ENCODE data around the gene CFAP61. TPM values are rescaled to one million over a fixed set of nuclear protein-coding genes. Genes with fewer than 3 reads are reported as not detected.
"Not testable (repeated sequence)": the region's sequence is repeated elsewhere in the genome, so short reads cannot be mapped to it uniquely, and the experiment has no call there.

Gene CFAP61, protein sequence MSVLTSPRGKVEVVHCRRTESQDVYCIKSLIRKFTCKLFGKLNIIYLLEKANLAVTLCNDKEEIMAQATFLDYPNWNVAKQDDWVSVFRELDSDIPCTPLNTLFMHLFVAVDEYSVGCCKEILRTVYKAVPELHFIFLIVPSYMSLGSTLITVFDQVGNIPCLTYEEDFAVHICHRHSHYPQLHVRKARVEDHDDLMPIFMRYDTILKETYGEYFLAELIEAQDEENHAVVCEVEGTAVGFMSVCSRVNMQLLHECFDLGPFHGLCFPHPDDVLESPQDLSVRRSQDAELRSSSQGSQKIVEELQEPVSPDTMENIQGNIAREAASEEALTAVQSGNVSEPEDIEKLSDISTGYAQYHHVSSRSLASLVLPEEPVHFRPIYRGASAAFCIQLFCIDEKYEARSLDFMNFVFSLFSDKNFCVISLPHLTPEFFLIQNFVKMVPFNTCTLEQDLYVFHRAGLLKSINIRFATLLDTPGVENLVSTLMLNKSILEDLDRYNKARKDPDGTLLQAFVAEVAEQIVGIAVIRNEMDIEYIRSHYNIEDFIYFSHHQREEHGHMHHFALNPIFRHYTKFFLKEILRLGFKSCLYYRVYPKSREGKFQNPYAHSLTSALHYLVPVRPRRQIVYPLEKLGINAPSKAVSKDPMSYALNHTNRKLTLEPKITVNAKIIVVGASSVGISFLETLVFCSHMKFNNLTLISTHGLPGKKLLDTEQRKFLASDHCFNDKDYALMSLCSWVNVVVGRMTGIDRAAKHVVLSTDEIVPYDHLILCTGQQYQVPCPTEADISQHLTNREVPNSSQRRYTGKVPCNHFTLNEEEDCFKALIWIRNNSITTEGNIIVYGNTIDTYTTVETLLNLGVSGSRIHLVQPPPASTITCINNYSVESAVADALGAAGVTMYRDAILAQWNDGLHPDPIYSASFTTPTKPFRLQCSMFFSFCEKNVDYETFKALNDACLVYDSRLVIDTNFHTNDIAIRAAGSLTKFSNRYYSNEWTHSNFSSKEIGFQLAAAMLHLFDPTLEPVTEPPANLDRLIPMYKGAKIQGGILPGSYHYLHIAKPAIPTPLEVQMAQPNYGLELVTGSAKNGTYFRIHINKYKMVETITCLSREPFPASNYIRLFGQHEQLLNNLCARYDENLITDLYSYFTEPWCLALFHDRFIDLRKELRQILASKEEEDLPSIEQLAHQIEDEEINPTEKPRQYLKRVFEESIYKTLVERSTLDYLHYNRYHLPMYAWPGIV
- total RNA-seq (2014; rRNA removed; shearing (Covaris generic)), result 1.3 TPM in 1 of 2 replicates, not detected in the other

DNA sequence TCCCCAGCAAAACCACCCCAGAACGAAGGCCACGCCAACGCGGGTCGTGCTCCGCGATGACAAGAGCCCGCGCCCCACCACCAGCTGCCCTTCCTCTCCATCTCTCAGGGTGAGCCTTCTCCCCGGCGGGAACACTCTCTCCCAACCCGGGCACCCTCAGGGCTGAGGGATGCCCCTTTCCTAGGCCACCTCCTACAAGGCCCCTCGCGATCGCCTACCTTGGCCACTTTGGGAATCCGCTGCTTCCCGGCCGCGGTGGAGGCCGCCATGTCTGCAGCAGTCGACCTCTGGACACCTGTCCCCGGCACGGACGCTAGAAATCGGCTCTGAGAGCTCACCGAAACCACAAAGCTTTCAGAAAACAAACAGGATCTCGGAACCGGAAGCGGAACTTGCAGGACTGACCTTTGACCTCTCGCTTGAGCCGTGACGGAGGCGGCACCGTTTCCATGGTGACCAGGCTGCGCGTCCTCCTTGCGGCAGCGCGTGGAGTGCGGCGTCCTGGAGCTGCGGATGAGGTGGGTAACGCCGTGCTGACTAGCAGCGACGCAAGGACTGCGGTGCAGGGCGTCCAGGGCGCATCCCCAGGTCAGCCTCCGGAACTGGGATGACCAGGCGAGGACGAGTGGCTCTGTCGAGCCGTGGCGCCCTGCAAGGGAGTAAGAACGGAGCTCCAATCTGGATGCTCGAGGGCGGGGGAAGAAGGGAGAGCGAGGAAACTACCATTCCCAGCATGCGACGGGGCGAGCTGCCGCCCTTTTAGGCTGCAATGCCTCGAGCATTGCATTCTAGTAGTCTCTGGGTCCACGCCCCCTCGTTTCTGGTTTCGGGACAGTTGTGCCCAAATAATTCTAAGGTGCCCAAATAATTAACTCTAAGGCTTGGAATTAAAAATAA lies at the start of gene CFAP61, which contains the start of gene CRNKL1:
CFAP61 (plus strand) TSS at position 459 of the 897 bp plus-strand sequence. CDS start 4,122 bp downstream, outside the sequence.
CRNKL1 (minus strand) TSS at position 393 of the 897 bp plus-strand sequence; CDS start at position 269, 124 bp downstream.
- peak; percentile 98 for DNase-seq (ENCODE audit: low read depth)

DNA sequence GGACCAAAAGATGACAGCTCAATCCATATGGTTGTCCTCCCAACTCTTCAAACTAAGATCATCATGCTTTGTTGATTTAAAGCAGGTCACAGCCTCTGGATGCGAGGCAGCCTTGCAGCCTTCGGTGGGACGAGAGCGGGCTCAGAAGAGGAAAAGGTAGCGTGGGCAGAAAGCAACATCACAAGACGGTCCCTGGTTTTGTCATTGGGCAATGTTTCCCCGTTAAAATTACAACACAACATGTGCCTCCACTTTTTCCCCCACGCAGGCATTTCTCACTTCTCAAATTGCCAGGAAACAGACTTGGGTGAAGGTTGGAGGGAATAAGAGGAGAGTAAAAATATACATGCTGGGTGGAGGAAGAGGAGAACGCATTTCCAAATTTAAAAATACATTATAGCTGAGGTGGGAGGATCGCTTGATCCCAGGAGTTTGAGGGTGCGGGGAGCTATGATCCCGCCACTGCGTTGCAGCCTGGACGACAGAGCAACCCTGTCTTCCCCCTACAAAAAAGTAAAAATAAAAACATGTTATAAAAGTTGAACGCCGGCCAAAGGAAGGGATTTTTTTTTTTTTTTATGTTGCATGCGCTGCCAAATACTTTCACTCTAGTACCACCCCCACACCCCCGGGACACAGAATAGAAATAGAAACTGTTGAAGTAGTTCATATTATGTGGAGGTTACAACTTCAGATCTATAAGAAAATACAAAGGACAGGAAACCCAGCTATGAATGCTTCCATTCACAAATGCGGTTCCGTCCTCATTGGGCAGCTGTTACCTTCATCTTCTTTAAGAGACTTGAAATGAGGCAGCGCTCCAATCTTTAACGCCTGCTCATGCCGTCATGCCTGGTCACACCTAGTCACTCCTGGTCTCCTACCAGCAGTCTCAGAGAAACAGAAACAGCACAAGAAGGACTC lies 49.0 kb upstream of the CFAP61 start:
- no peak for DNase-seq (ENCODE audit: low read depth)

DNA sequence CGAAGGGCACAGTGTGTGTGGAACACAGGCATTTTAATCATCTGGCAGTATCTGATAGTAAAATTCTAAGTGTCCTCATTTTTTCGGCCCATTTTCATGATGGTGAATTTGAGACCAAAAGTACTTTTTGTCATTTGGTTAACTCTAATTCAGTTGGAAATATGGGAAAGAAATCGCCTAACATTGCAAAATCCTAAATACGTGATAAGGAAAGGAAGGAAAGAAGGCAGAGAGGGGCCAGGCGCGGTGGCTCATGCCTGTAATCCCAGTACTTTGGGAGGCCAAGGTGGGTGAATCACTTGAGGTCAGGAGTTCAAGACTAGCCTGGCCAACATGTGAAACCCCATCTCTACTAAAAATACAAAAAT lies 48.4 kb upstream of the CFAP61 start:
- not testable (repeated sequence) for DNase-seq (ENCODE audit: low read depth)

DNA sequence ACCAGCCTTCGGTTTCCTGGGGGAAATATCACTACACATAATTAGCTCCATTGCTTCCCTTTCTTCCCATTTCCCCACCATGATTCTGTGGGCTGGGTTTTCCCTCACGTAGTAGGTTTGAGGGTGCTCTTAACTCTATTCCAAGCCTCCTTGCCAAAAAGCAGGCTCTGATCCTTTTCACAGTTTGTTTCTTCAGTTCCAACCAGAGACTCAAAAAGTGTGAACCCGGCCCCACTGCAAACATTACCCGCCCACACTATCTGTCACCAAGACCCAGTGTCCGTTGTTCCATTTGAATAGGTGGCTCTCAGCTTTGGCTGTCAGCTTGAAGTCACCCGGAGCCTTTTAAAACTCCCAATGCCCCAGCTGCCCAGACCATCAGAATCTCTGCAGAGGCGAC lies 47.0 kb upstream of the CFAP61 start:
- DNase-seq (ENCODE audit: low read depth), result no peak

DNA sequence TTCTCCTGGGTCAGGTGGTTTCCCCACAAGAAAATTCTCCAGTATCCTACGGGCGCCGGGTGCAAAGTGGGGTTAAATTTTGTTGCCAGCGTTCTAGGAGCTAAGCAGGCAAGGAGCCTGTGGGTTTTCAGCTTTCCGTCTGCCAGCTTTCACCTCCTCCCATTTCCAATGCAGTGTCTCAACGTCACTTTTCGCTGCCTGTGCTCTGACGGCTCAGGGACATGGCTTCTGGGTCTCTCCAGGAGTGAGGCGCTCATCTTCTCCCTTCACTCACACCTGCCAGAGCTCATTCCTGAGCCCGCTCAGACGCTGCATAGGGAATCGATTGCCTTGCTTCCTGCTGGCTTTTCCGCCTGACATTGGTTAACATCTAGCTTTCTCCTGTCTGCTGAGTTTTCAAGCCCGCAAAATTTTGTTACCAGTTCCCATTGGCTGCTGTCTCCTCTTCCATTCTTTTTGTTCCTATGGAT lies 42.5 kb upstream of the CFAP61 start:
- no peak for DNase-seq (ENCODE audit: low read depth)

DNA sequence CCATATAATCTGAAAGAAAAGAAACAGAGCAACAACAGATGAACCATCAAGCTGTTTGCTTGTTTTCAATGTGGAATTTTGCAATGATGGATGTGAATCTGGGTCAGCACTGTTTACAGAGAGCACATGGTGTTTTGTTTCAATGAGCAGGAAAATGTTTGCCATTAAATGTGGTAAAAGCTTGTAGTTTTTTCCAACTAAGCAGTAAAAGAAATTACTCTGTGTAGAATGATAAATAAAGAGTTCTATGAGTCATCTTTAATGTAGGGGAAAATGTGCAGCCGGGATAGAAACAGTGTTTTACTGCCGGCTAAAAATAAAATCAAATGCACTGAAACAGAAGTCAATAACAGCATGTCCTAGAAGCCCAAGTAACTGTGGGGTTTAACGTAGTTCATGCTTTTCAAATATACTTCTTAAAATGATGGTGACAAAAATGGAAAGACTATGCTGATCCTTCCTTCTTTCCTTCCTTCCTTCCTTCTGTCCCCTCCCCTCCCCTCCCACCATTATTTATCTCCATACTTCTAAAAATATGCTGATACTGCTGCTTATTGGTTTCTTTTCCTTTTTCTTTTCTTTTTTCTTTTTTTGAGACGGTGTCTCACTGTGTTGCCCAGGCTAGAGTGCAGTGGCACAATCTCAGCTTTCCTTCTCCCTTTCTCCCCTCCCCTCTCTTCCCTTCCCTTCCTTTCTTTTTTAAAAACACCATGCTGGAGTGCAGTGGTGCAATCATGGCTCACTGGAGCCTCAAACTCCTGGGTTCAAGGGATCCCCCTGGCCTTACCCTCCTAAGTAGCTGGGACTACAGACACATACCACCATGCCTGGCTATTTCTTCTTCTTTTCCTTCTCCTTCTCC lies 41.5 kb upstream of the CFAP61 start:
- DNase-seq (ENCODE audit: low read depth), result peak; percentile 82

DNA sequence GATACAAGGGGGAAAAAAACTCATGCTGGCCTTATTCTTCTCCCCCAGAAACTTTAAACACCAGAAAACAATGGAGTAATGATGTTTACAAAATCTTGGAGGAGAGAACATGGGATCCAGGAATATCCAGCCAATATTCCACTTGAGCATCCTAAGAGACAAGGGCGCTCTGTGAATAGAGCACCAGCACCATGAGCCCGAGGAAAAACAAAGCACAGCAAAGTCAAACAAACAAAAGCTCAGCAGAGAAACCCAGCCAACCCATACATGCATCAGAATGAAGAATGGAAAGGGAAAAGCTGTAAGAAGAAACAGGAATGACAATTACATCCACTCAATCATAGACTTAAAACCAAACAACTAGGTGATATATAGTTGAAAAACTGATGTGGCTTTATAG lies 39.8 kb upstream of the CFAP61 start:
- no peak for DNase-seq (ENCODE audit: low read depth)

DNA sequence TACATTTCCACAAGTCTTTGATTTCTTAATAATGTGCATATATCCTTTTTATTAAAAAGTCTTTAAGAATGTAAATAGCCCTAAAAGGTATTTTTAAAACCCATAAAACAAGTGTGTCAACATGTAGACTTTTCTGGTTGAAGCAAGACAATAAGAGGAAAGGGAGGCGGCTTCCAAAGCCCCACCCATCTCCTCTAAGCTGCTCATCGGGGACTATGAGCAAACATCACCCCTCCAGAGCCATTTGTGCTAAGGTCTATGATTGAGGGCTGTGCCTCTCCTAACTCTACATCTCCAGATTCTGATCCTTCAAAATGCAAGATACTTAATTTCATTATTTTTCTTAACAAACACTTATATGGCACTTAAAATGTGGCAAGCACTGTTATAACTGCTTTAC lies 37.7 kb upstream of the CFAP61 start:
- no peak for DNase-seq (ENCODE audit: low read depth)

DNA sequence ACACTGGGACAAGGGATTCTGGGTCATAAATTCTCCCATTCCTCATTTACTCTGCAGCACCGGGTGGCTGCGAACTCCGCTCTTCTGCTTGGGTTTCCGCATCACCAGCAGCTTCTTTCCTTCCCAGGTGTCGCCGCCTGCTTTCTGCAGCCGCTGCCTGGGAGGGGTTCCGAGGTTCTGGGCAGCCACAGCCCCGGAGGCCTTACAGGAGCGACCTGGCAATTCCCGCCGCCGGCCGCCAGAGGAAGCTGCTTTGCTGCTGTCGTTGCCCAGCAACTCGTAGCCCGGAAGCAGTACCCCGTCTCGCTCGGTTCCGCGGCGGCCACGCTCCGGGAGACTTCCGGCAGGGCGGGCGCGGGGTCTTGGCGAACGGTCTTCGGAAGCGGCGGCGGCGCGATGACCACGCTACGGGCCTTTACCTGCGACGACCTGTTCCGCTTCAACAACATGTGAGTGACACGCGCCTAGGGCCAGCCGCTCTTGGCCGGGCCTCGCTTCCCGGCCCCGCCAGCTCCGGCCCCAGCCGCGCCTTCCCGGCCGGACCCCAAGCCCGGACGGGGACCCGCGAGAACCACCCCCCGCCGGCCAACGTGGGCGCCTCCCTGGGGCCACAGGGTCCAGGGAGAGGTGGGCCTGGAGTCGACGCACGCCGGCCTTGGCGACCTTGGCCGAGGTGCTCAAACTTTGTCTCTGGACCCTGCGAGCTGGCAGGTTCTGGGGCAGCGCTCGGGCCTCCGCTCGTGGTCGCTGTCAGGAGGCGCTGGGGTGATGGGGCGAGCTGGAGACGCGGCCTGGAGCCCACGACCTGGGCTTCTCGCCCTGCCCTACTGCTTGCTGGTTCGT lies 35.1 kb upstream of the CFAP61 start, which contains the start of gene NAA20:
NAA20 (plus strand) TSS at position 362 of the 843 bp plus-strand sequence; CDS start at position 397, 35 bp downstream.
- DNase-seq (ENCODE audit: low read depth), result peak; percentile 95

DNA sequence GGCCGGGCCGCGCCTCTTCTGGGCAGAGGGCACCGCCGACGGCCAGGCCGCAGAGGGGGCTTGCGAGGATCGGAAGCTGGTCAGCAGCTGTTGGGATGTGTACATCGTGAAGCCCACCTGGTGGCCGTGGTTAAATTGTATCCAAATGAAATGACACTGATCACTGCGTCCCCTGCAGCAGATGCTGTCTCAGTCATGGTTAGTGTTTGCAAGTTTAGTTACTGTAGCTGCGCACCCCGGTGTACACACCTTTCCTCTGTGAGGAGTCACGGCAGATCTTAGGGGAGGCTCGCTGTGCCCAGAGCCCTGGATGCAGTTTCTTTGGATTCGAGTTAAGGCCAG lies 34.5 kb upstream of the CFAP61 start:
- DNase-seq (ENCODE audit: low read depth), result peak; percentile 27

DNA sequence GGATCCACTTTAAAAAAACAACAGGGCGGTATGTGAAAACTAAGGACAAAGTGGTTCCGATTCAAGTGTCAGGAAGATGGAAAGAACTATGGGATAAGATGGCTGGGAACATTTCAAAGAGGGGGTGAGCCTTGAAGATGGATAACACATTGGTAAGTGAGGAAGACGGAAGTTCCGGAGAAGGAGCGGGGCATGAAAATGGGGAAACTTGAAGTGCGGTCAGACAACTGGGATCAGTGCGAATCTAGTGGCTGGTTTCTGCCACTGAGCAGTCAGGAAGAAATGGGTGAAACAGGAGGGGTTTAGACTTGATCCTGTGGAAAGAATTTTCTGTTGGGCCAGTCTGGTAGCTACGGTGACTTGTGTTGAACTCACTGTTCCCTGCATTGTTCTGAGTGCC lies 34.0 kb upstream of the CFAP61 start:
- no peak for DNase-seq (ENCODE audit: low read depth)

DNA sequence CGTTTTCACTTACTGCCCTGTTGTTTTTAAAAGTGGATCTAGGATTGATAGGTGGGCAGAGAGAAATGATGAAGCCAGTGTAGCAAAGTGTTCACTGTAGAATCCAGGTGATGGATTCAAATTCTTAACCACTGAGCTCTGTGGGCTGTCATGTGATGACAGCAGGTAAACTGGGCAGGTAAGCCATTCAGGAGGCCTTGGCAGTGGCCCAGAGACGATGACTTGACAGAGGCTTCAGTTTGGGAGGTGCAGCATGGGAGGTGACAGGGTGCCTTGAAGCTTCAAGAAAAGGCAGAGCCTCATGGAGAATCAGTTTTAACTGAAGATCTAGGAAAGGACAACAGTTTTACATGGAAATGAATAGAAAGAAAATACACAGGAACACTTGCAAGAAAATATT lies 33.2 kb upstream of the CFAP61 start:
- DNase-seq (ENCODE audit: low read depth), result no peak

DNA sequence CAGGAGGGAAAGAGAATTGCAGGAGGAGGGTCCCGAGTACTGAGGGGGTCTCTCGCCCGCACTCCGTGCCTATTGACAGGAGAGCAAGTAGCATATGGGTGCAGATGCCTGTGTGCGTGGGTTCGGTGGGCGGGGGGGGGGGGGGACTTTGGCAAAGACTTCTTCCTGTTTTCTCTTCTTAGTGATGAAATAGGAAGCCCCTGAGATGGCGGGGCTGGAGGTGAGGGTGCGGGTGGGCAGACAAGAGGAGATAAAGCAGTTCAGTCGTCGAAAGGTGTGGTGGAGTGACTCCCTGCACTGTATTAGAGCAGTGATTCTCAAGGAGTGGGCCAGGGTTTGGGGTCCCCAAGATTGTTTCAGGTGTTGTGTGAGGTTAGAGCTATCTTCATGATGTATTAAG lies 31.4 kb upstream of the CFAP61 start:
- no peak for DNase-seq (ENCODE audit: low read depth)

DNA sequence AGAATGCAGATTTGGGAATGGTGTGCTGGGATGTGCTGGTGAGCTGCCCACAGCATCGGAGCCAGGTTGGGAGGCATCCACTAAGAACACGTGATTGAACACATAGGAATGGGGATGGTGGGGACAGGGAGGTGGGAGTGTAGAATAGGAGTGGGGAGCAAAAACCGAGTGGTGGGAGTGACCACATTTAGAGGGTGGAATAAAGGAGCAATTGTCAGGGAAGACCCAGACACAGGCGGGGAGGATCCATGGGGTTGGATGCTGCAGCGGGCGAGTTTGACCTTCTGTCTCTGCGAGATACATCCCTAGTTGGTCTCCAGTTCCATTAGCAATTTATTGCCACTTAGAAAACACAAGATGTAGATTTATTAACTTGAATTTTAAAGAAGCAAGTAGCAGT lies 30.5 kb upstream of the CFAP61 start:
- DNase-seq (ENCODE audit: low read depth), result no peak

DNA sequence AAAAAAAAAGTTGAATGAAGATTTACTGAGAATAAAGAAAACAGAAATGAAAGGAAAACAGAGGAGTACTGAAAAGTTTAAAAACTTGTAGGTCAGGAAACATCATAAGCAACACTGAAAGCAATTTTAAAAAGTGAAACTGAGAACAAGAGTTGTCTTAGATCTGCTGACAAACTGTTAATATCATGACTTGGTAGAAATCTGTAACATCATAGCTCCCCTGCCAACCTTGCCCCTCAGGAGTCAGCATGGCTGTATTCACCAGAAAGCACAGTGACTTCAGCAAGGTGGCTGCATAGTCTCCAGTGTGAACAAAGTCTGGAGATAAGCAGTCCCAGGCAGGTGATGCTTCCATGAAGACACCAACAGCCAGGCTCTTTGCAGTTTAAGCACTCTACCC lies 29.8 kb upstream of the CFAP61 start:
- DNase-seq (ENCODE audit: low read depth), result no peak

DNA sequence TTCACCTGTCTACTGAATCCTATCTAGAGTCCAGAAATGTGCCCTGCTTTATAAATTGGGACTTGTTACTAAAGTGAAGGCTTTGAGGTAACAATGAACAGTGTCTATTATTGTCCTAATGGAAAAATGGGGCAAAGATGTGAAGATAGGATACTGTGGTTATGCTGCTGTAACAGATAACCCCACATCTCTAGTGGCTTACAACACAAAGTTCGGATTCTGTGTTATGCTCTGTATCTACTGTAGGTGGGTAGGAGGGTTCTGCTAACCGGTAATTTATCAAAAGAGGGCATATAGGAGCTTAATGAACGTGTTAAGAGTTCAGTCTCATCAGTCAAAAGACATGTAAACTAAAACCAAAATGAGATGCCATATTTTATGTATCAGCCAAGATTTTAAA lies 28.9 kb upstream of the CFAP61 start:
- no peak for DNase-seq (ENCODE audit: low read depth)

DNA sequence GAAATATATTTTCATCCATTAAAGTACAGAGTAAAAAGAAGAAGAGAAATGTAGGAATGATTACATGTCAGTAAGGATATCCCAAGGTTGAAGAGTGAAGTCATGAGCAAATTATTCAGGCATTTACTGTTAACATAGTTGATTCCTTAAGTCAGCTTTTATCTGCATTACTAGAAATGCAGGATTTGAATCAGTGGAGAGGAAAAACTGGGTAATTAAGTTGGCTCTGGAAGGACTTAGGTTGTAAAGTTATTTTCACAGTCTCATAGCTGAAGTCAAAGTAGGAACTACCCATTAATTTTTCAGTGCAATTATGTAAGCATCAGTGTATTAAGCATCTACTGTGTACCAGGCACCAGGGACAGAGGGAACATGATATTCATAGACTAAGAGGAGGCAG lies 27.4 kb upstream of the CFAP61 start:
- peak; percentile 27 for DNase-seq (ENCODE audit: low read depth)

DNA sequence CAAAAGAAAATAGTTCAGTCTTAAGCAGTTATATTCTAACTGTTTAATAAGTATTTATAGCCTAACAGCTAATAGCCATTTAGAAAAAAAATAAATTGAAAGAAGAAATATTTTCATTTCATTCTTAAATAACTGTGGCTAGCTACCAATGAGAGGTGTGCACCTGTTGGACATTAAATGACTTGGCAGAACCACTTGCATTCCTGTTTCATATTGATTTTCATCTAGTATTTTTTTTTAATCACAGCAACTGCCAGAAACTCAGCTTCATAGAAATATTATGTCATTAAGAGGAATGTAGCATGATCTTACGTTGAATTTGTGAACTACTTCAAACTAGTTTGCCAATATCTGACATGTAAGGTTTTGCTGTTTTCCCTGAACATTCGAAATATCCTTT lies 25.0 kb upstream of the CFAP61 start:
- no peak for DNase-seq (ENCODE audit: low read depth)
